Body of pancreas (tissue), 4 donors: Measurements from ENCODE around the gene KDM1B. TPM values are rescaled to one million over a fixed set of nuclear protein-coding genes. Genes with fewer than 3 reads are reported as not detected.

ENCODE experiments used
- ATAC-seq: fragments of 150-250 bp; one replicate; pipeline ENCODE4 v1.9.1; 2016
- DNase-seq, 4 donors: peaks; one replicate each; pipeline ENCODE4 v3.0.0-alpha.2; 2019
- H3K27ac ChIP-seq, 4 donors: fragments of 200-600 bp; sonication (generic); 1 replicate in 3 of 4; 2 replicates in 1 of 4; pipeline versions ENCODE4 v1.5.1 to v1.6.1; 2016 to 2019; ENCODE audit warnings: mild to moderate bottlenecking in 1 of 4, mixed read lengths in 1 of 4, moderate library complexity in 1 of 4
- H3K27me3 ChIP-seq, 2 donors: fragments of 200-600 bp; sonication (generic); one replicate each; pipeline ENCODE4 v1.6.0; 2016; ENCODE audit warnings: mild to moderate bottlenecking in 1 of 2
- H3K36me3 ChIP-seq, 2 donors: fragments of 200-600 bp; sonication (generic); replicated peaks in 1 of 2; 2 replicates each; pipeline ENCODE4 v1.5.1; 2016; ENCODE audit warnings: low read depth in 2 of 2; ENCODE audit not compliant: insufficient read depth in 1 of 2
- H3K4me1 ChIP-seq: fragments of 200-600 bp; sonication (generic); one replicate; pipeline ENCODE4 v1.6.0; 2016
- H3K4me3 ChIP-seq, 2 donors: fragments of 200-600 bp; sonication (generic); 1 replicate in 1 of 2; 2 replicates in 1 of 2; pipeline ENCODE4 v1.5.1; 2016 to 2019
- H3K9me3 ChIP-seq, 3 donors: fragments of 200-600 bp; sonication (generic); 1 replicate in 2 of 3; 2 replicates in 1 of 3; pipeline ENCODE4 v1.5.1; 2016
- CTCF ChIP-seq, 7 experiments: fragments of 450-650 bp in 4 of 7; fragments of 200-600 bp in 3 of 7; sonication (generic) in 3 of 7; IDR thresholded peaks; one replicate each; pipeline ENCODE4 v1.5.1; 2016 to 2019; ENCODE audit warnings: antibody characterized with exemption in 7 of 7
- POLR2A ChIP-seq, 3 donors: fragments of 450-650 bp; IDR thresholded peaks; one replicate each; pipeline ENCODE4 v1.6.1; 2016; ENCODE audit warnings: antibody characterized with exemption in 3 of 3, mild to moderate bottlenecking in 2 of 3
- WGBS, 2 donors: methylation state at CpG; one replicate each; pipeline ENCODE4 v1.1.5; 2017; 5-methylcytosine and 5-hydroxymethylcytosine counted together
- intact Hi-C: fragments of 100-400 bp; cut with DNase I; formaldehyde crosslinking; loops from one replicate; pipeline ENCODE4 v1.15.1; 2023
- total RNA-seq, 2 donors: library from RNA; depleted of rRNA; stranded (reverse); fragments of >200 nt; gene quantifications; one replicate each; pipeline ENCODE4 v1.1.0, GENCODE V29; 2016

KDM1B gene
- total RNA-seq, 2 donors from 2014 or later = 4.6 to 12.7 TPM

- no peak for DNase-seq
- 86 to 93% methylated on average over 4 of the region's 4 CpGs for WGBS, 2 donors
- intact Hi-C loops = no loop called here
- no peak overlapping the region for H3K4me3 ChIP-seq
- no peak overlapping the region for H3K27ac ChIP-seq
- TF ChIP-seq POLR2A (IDR thresholded peaks at IDR 0.05) = no peak
- H3K4me1 ChIP-seq = no peaks in the 10 kb centered on the region
- H3K36me3 ChIP-seq = peaks cover 0 to 2% of the 10 kb centered on the region in 2 donors
- H3K27me3 ChIP-seq = no peaks in the 10 kb centered on the region
- no peak for ATAC-seq
- no peaks in the 10 kb centered on the region for H3K9me3 ChIP-seq
Observed at GRCh38 chr6:18177286-18177965, 22.2 kb downstream of the KDM1B start.

GRCh38 chr6:18178960-18179615 lies 23.9 kb downstream of the KDM1B start:
- Histone ChIP-seq H3K27me3 (no peaks in the 10 kb centered on the region), H3K4me3 (no peak overlapping the region), H3K36me3 (peaks cover 0 to 2% of the 10 kb centered on the region in 2 donors), H3K4me1 (peaks cover 4% of the 10 kb centered on the region), H3K27ac (peak overlapping the region in 1 of 4 donors; percentile 2), H3K9me3 (no peaks in the 10 kb centered on the region)
- TF ChIP-seq CTCF (IDR thresholded peaks at IDR 0.05) (no peak), POLR2A (IDR thresholded peaks at IDR 0.05) (no peak)
- DNase-seq (no peak), ATAC-seq (no peak)
- intact Hi-C loops = no loop called here
- WGBS, 2 donors = 86 to 90% methylated on average over 3 of the region's 3 CpGs

GRCh38 chr6:18179770-18180356 lies 24.6 kb downstream of the KDM1B start:
- DNase-seq (peak in 1 of 4 donors; percentile 33), ATAC-seq (no peak)
- Histone ChIP-seq H3K4me3 (no peak overlapping the region), H3K9me3 (no peaks in the 10 kb centered on the region), H3K27ac (peak overlapping the region in 1 of 4 donors; percentile 2), H3K4me1 (peaks cover 4% of the 10 kb centered on the region), H3K27me3 (no peaks in the 10 kb centered on the region), H3K36me3 (no peaks in the 10 kb centered on the region)
- no peak for TF ChIP-seq POLR2A (IDR thresholded peaks at IDR 0.05)
- no peak for TF ChIP-seq CTCF (IDR thresholded peaks at IDR 0.05)
- intact Hi-C loops = no loop called here
- WGBS, 2 donors = 77 to 84% methylated on average over 5 of the region's 5 CpGs

- Histone ChIP-seq H3K27ac (no peak overlapping the region), H3K27me3 (no peaks in the 10 kb centered on the region), H3K9me3 (no peaks in the 10 kb centered on the region), H3K36me3 (no peaks in the 10 kb centered on the region), H3K4me3 (no peak overlapping the region), H3K4me1 (peaks cover 4% of the 10 kb centered on the region)
- no peak for DNase-seq
- ATAC-seq = no peak
- no peak for TF ChIP-seq CTCF (IDR thresholded peaks at IDR 0.05)
- intact Hi-C loops = no loop called here
- 74 to 95% methylated on average over 4 of the region's 4 CpGs for WGBS, 2 donors
Observed at GRCh38 chr6:18182568-18182967, 27.3 kb downstream of the KDM1B start.

- no peak overlapping the region for H3K27ac ChIP-seq
- H3K27me3 ChIP-seq = no peaks in the 10 kb centered on the region
- WGBS, 2 donors = 32 to 42% methylated on average over 4 of the region's 4 CpGs
- no peak overlapping the region for H3K4me3 ChIP-seq
- no peaks in the 10 kb centered on the region for H3K9me3 ChIP-seq
- ATAC-seq = no peak
- H3K36me3 ChIP-seq = no peaks in the 10 kb centered on the region
- DNase-seq = no peak
- peaks cover 4% of the 10 kb centered on the region for H3K4me1 ChIP-seq
- no peak for TF ChIP-seq CTCF (IDR thresholded peaks at IDR 0.05)
- TF ChIP-seq POLR2A (IDR thresholded peaks at IDR 0.05) = no peak
- intact Hi-C loops = no loop called here
Observed at GRCh38 chr6:18183766-18184165, 28.5 kb downstream of the KDM1B start.
